CD4-positive, alpha-beta T cell treated with Interferon alpha-2 for 1 hour (primary cell): ENCODE results near the gene CD74.

Source experiments
- DNase-seq, 2 donors: peaks; one replicate each; pipeline ENCODE4 v3.0.0-alpha.2; 2020 to 2022

The CD74 gene

GRCh38 chr5:150357326-150358260 is 55.1 kb downstream of the CD74 start, which contains the start of gene TCOF1:
Gene TCOF1, plus strand, starts transcription at chr5:150357697. Its CDS starts 50 bp downstream, at chr5:150357747.
- DNase-seq, result peak; percentile 95 to 98

- no peak for DNase-seq
Observed at GRCh38 chr5:150356575-150357294, 56.0 kb downstream of the CD74 start.

GRCh38 chr5:150355791-150356190 is 56.9 kb downstream of the CD74 start:
- DNase-seq, result no peak

- DNase-seq, result no peak
Observed at GRCh38 chr5:150353032-150353675, 59.6 kb downstream of the CD74 start.

- no peak for DNase-seq
Observed at GRCh38 chr5:150352244-150353031, 60.3 kb downstream of the CD74 start.
